ENCODE measurements around the gene PHGDH.
"Not testable (repeated sequence)": the region's sequence is repeated elsewhere in the genome, so short reads cannot be mapped to it uniquely, and the experiment has no call there.

PHGDH gene

GRCh38 chr1:119697598-119697997, 14.1 kb upstream of the PHGDH start:
- no peak for DNase-seq (ENCODE audit: low read depth, low spot score)

- DNase-seq (ENCODE audit: low read depth, low spot score), result no peak
Measured at GRCh38 chr1:119700326-119700725, 11.4 kb upstream of the PHGDH start.

DNA sequence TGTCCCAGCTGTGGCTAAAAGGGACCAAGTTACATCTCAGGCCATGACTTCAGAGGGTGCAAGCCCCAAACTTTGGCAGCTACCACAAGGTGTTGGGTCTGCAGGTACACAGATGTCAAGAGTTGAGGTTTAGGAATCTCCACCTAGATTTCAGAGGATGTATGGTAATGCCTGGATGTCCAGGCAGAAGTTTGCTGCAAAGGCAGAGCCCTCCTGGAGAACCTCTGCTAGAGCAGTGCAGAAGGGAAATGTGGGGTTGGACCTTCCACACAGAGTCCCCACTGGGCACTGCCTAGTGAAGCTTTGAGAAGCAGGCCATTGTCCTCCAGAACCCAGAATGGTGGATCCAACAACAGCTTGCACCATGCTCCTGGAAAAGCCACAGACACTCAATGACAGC, 10.1 kb upstream of the PHGDH start:
- no peak for DNase-seq (ENCODE audit: low read depth, low spot score)

DNA sequence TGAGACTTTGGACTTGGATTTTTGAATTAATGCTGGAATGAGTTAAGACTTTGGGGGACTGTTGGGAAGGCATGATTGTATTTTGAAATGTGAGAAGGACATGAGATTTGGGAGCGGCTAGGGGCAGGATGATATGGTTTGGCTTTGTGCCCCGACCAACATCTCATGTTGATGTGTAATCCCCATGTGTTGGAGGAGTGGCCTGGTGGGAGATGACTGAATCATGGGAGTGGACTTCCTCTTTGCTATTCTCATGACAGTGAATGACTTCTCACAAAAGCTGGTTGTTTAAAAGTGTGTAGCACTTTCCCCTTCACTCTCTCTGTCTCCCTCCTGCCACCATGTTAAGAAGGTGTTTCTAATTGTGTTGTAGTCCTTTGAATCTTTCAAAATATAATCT, 9.3 kb upstream of the PHGDH start:
- DNase-seq (ENCODE audit: low read depth, low spot score), result no peak

DNA sequence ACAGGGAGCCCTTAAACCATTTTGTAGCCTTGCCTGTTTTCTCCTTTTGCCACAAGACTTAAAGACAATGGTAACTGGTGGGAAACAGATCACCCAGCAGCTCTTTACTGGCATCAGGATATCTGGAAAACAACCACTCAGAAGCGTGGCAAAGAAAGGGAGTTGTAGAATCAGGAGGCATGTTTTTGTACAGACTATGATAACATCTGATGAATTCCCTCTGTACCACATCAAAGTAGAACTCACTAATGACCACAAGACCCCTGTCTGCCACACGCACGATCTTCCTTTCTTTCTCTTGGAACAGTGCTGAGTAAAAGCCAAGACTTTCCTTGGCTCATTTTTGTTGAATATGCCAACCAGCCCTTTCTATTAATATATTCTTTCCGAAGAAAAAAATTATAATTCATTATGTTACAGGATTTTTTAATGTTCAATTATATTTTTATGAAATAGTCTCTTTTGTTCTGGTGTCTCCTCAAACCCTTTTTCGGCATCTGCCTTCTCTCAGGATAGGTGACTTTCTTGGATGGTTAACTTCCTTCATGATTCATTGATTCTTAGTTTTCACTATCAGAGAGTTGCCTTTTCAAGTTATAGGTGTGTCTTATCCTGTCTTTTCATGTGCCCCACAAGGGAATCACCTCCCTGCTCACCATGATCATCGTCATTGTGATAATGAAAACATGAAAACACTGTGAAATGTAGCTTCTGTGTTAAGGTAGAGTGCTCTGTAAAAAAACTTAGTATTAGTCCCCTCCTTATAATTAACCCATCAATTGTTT, 7.9 kb upstream of the PHGDH start:
- DNase-seq (ENCODE audit: low read depth, low spot score), result no peak

DNA sequence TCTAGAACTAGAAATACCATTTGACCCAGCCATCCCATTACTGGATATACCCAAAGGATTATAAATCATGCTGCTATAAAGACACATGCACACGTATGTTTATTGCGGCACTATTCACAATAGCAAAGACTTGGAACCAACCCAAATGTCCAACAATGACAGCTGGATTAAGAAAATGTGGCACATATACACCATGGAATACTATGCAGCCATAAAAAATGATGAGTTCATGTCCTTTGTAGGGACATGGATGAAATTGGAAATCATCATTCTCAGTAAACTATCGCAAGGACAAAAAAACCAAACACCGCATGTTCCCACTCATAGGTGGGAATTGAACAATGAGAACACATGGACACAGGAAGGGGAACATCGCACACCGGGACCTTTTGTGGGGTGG, 5.1 kb upstream of the PHGDH start:
- DNase-seq (ENCODE audit: low read depth, low spot score), result not testable (repeated sequence)

DNA sequence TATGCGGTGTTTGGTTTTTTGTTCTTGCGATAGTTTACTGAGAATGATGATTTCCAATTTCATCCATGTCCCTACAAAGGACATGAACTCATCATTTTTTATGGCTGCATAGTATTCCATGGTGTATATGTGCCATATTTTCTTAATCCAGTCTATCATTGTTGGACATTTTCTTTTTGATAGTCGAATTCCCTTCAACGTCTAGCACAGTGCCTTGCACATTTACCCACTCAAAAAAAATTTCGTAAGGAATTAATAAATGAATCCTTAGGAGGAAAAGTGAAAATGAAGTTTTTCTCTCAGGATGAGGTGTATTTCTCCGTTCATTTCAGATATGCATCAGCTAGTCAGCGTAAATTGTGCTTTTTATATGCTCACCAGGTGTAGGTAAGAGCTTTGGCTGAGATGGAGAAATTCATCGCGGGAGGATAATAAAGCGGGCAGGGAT, 354 bp upstream of the PHGDH start:
- not testable (repeated sequence) for DNase-seq (ENCODE audit: low read depth, low spot score)

DNA sequence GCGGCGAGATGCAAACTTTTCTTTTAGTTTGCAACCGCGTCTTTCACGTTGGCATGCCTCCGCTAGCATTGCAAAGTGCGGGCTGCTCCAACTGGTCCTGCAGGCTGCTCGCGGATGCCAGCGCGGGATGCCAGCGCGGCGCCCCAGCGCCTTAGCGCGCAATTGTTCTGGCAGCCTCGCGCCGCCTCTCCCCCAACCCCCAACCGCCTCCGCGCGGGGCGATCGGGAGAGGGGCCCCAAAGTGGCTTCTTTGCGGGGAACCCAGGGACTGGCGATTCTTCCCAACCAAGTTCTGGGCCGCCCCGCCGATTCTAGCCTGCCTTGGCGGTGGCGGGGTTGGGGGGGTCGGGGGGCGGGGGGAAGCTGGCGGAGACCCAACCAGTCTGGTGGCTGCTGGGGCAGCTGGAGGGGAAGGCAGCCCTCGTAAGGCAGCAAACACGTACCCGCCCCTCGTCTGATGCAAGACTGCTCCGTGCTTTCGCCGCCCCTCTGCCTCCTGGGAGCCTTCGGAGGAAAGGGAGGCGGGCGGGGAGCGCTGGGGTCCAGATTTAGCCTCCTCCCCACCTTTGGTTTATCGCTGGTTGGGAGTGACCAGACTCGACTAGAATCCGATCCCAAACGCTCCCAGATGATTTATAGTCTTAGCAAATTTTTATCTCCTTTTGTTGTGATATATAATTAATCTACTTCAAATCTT, 756 bp downstream of the PHGDH start:
- peak; percentile 4 for DNase-seq (ENCODE audit: low read depth, low spot score)

DNA sequence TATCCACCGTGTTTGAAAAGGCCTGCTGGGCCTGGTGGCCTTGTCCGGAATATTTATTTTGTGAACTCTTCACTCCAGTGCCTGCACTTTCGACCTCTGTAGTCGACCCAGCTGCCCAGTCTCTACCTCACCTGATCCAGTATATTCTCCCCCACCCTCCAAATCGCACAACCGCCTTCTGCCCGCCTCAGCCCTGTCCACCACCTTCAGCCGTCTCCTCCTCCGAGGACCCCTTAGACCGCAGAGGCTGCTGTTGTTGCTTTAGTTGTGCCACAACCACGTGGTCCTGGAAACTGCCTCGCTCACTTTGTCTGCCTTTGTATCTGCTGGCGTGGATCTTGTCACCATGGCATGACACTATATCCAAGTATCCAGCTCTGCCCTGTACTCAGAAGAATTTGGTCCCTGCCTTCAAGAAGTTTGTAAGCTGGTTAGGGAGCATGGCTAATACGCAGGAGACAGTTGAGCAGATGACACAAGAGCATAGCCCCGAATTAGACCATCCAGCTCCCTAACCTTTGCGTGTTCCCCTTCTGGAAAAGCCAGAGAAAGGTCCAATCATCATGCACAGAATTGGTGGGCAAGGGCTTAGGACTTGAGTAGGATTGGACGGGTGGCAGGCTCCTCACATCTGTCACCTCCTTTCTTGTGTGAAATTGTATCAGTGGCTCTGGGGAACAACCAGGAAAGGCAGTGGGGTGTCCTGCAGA, 1.5 kb downstream of the PHGDH start:
- DNase-seq (ENCODE audit: low read depth, low spot score), result no peak

- DNase-seq (ENCODE audit: low read depth, low spot score), result no peak
Measured at GRCh38 chr1:119713749-119714456, 2.2 kb downstream of the PHGDH start.

- no peak for DNase-seq (ENCODE audit: low read depth, low spot score)
Measured at GRCh38 chr1:119714583-119714982, 2.8 kb downstream of the PHGDH start.

- DNase-seq (ENCODE audit: low read depth, low spot score), result no peak
Measured at GRCh38 chr1:119715542-119715941, 3.8 kb downstream of the PHGDH start.

- no peak for DNase-seq (ENCODE audit: low read depth, low spot score)
Measured at GRCh38 chr1:119718409-119718808, 6.7 kb downstream of the PHGDH start.

DNA sequence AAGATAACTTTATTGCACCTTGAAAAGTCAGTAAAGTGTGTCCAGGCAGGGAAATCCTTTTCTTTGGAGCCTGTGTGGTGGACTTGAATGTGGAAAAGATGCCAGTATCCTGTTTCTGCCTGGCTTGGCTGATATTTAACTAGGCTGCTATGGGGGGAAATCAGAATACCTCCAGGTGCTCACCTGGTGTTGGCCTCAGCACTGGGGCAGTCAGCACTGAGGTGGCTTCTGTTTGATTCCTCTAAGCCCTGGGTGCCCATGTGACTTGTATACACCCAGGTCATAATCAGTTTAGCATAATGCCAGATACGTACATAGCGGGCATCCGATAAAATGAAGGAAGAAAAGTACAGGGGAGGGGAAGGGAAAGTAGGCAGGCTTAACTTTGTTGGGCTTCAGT, 7.2 kb downstream of the PHGDH start:
- no peak for DNase-seq (ENCODE audit: low read depth, low spot score)

- DNase-seq (ENCODE audit: low read depth, low spot score), result no peak
Measured at GRCh38 chr1:119720866-119721440, 9.2 kb downstream of the PHGDH start.

- DNase-seq (ENCODE audit: low read depth, low spot score), result no peak
Measured at GRCh38 chr1:119721896-119722295, 10.2 kb downstream of the PHGDH start.

- no peak for DNase-seq (ENCODE audit: low read depth, low spot score)
Measured at GRCh38 chr1:119724611-119725218, 13.0 kb downstream of the PHGDH start.

GRCh38 chr1:119725626-119726025, 13.9 kb downstream of the PHGDH start:
- DNase-seq (ENCODE audit: low read depth, low spot score), result no peak

- DNase-seq (ENCODE audit: low read depth, low spot score), result no peak
Measured at GRCh38 chr1:119727991-119728390, 16.3 kb downstream of the PHGDH start.

GRCh38 chr1:119729044-119729443, 17.3 kb downstream of the PHGDH start:
- DNase-seq (ENCODE audit: low read depth, low spot score), result no peak

GRCh38 chr1:119731060-119731459, 19.3 kb downstream of the PHGDH start:
- DNase-seq (ENCODE audit: low read depth, low spot score), result no peak
